NB4 (cell line): ENCODE measurements around the gene CHCHD3.

ENCODE experiments used
- MYC ChIP-seq: IDR thresholded peaks from 2 replicates; pipeline ENCODE4 v1.6.1; 2011; ENCODE audit warnings: low read depth, low read length
- POLR2A ChIP-seq: IDR thresholded peaks from 2 replicates; pipeline ENCODE4 v1.6.1; 2011; ENCODE audit warnings: mild to moderate bottlenecking; ENCODE audit not compliant: insufficient read length; ENCODE audit errors: extremely low read depth
- TF ChIP-seq, protein P1 (sequence below): IDR thresholded peaks from one replicate; pipeline ENCODE4 v1.5.1; 2012; ENCODE audit warnings: low read depth, low read length
- TF ChIP-seq, protein P2 (sequence below): IDR thresholded peaks from 2 replicates; pipeline ENCODE4 v1.6.1; 2011; ENCODE audit warnings: low read depth, low read length

DNA sequence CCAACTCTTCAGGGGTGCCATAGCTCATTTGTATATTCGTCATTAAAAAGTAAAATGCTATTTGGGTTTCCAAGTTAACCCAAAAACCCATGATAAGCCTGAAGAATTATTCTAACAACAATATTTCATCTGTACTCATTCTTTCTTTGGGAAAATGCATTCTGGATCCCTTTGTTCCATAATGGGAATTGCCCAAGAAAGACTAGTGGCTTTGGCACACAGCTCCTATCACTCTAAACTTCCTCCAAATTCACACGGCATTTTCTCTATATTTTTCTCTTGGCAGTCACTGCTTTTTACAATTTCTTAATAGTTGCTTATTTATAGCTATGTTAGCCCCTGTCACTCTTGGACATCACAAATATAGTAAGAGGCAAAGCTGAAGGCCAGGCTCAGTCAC lies 29.1 kb downstream of the CHCHD3 start:
- TF ChIP-seq POLR2A: no peak
- TF ChIP-seq MYC: no peak
- TF ChIP-seq, protein P1, sequence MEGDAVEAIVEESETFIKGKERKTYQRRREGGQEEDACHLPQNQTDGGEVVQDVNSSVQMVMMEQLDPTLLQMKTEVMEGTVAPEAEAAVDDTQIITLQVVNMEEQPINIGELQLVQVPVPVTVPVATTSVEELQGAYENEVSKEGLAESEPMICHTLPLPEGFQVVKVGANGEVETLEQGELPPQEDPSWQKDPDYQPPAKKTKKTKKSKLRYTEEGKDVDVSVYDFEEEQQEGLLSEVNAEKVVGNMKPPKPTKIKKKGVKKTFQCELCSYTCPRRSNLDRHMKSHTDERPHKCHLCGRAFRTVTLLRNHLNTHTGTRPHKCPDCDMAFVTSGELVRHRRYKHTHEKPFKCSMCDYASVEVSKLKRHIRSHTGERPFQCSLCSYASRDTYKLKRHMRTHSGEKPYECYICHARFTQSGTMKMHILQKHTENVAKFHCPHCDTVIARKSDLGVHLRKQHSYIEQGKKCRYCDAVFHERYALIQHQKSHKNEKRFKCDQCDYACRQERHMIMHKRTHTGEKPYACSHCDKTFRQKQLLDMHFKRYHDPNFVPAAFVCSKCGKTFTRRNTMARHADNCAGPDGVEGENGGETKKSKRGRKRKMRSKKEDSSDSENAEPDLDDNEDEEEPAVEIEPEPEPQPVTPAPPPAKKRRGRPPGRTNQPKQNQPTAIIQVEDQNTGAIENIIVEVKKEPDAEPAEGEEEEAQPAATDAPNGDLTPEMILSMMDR: no peak
- TF ChIP-seq, protein P2, sequence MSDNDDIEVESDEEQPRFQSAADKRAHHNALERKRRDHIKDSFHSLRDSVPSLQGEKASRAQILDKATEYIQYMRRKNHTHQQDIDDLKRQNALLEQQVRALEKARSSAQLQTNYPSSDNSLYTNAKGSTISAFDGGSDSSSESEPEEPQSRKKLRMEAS: no peak
